Left ventricle myocardium inferior (tissue), 1 donor: ENCODE measurements around the gene SMAD7. TPM values are rescaled to one million over a fixed set of nuclear protein-coding genes. Genes with fewer than 3 reads are reported as not detected.

Experiments
- DNase-seq: peaks from one replicate; pipeline ENCODE4 v3.0.0-alpha.2; 2020
- H3K27ac ChIP-seq: fragments of 200-600 bp; replicated peaks from 2 replicates; pipeline ENCODE4 v1.8.0; 2021
- H3K27me3 ChIP-seq: fragments of 200-600 bp; 2 replicates; pipeline ENCODE4 v1.8.0; 2021; ENCODE audit warnings: low read depth
- H3K36me3 ChIP-seq: fragments of 200-600 bp; 2 replicates; pipeline ENCODE4 v1.8.0; 2021
- H3K4me1 ChIP-seq: fragments of 200-600 bp; 2 replicates; pipeline ENCODE4 v1.8.0; 2021
- H3K4me3 ChIP-seq: fragments of 200-600 bp; 2 replicates; pipeline ENCODE4 v1.8.0; 2021; ENCODE audit warnings: mild to moderate bottlenecking, moderate library complexity
- H3K9me3 ChIP-seq: fragments of 200-600 bp; replicated peaks from 2 replicates; pipeline ENCODE4 v1.8.0; 2021
- CTCF ChIP-seq: fragments of 200-600 bp; IDR thresholded peaks from 2 replicates; pipeline ENCODE4 v1.8.0; 2021; ENCODE audit warnings: antibody characterized with exemption, mild to moderate bottlenecking, borderline replicate concordance
- intact Hi-C: fragments of 100-400 bp; cut with micrococcal nuclease; formaldehyde crosslinking; loops from one replicate; pipeline ENCODE4 v1.11.0; 2022
- total RNA-seq: library from RNA; stranded (reverse); fragmentation: NEBNext Ultra II Directional; extraction: Animal tissue kit (Norgen Biotek cat#: 25700); gene quantifications from one replicate; pipeline ENCODE4 v1.2.1, GENCODE V29; 2021
- donor health status: DM: no; HTN: yes; CAD: no; lungs with severe emphysema.

Gene SMAD7
- total RNA-seq, 1 donor from 2014 or later = 19.3 TPM

- TF ChIP-seq CTCF = no peak
- H3K9me3 ChIP-seq = no peaks in the 10 kb centered on the region
- H3K27ac ChIP-seq = peak overlapping the region; percentile 100
- peaks cover 19% of the 10 kb centered on the region for H3K36me3 ChIP-seq
- peaks cover 100% of the 10 kb centered on the region for H3K4me1 ChIP-seq
- intact Hi-C loops = loop anchor here (10.0 kb wide), 1 partner anchor 159 kb away; no protein-coding TSS in a partner anchor
- no peak for DNase-seq
- H3K4me3 ChIP-seq = peak overlapping the region; percentile 94
- H3K27me3 ChIP-seq = no peaks in the 10 kb centered on the region
These were observed 6.8 kb downstream of the SMAD7 start for GRCh38 chr18:48943736-48944527.

DNA sequence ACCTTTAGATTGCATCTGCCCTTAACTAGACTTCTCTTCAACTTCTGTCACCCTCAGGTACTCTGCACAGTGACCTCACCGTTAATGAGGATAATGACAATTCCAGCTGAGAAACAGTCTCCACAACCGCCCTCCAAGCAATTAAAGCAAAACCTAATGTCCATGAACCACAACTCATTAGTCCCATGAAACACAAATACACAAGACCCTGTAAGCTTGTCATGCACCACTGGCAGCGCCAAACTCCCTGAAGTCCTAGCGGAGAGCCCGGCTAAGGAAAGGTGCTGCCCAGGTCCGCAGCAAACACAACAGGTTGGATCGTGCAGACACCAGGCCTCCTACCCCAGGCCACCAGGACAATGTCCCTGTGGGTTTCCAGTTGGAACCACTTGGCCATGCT lies 7.4 kb downstream of the SMAD7 start:
- Histone ChIP-seq H3K4me1 (peaks cover 100% of the 10 kb centered on the region), H3K36me3 (peaks cover 19% of the 10 kb centered on the region), H3K27me3 (no peaks in the 10 kb centered on the region), H3K9me3 (no peaks in the 10 kb centered on the region), H3K27ac (peak overlapping the region; percentile 100), H3K4me3 (peak overlapping the region; percentile 94)
- no peak for TF ChIP-seq CTCF
- intact Hi-C loops = loop anchor here (10.0 kb wide), 1 partner anchor 159 kb away; no protein-coding TSS in a partner anchor
- no peak for DNase-seq

DNA sequence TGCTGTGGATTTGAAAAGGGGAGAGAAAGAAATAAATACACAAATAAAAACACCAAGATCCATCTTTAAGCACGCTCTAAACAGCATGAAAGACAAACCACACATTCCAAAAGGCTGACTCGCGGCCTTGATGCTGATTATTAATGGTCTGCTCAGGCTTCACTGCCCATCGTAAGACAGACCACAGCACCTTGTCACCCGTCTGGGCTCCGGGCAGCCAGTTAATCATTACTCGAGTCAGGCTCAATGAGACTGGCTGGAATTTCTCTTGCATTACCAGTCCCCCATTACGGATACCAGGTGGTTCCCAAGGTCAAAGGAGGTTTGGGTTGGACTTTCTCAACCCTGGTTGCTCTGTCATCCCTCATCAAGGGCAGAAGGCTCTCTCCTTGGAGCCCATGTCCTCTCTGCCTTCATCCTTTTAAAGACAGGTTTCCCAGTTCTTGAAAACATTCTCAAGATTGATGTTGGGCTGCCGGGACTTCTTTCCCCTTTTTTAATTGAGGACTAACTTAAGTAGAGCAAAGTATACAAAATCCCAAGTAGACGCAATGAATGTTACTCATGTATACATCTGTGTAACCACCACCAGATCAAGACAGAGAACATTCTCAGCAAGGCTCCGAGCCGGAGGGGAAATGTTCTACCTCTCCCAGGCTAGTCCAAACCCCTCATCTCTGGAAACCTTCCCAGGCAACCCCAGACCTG lies 8.1 kb downstream of the SMAD7 start:
- peak overlapping the region; percentile 94 for H3K4me3 ChIP-seq
- no peaks in the 10 kb centered on the region for H3K27me3 ChIP-seq
- intact Hi-C loops = loop anchor here (10.0 kb wide), 1 partner anchor 158 kb away; no protein-coding TSS in a partner anchor
- H3K4me1 ChIP-seq = peaks cover 100% of the 10 kb centered on the region
- no peak for DNase-seq
- H3K27ac ChIP-seq = peak overlapping the region; percentile 100
- no peak for TF ChIP-seq CTCF
- no peaks in the 10 kb centered on the region for H3K9me3 ChIP-seq
- peaks cover 19% of the 10 kb centered on the region for H3K36me3 ChIP-seq

DNA sequence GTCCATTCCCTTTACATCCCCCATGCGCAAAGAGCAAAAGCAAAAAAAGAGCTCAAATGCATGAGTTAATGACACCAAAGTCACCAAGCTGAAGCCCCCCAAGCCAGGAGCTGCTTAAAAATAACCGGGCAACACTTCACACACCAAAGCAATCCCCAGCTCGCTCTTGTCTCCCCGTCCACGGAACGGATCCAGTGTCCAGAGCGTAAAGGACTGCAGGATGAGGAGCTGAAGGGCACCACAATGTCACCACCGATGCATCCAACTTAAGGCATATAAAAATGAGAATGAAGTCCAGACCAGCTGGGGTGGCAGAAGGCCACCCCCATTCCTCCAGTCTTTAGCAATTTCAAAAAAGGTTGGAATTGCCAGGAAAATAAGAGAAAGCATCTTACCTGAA lies 8.7 kb downstream of the SMAD7 start:
- intact Hi-C loops = loop anchor here (10.0 kb wide), 1 partner anchor 157 kb away; no protein-coding TSS in a partner anchor
- no peak for DNase-seq
- Histone ChIP-seq H3K36me3 (peaks cover 19% of the 10 kb centered on the region), H3K9me3 (no peaks in the 10 kb centered on the region), H3K27ac (peak overlapping the region; percentile 100), H3K27me3 (no peaks in the 10 kb centered on the region), H3K4me1 (peaks cover 99% of the 10 kb centered on the region), H3K4me3 (peak overlapping the region; percentile 94)
- no peak for TF ChIP-seq CTCF

DNA sequence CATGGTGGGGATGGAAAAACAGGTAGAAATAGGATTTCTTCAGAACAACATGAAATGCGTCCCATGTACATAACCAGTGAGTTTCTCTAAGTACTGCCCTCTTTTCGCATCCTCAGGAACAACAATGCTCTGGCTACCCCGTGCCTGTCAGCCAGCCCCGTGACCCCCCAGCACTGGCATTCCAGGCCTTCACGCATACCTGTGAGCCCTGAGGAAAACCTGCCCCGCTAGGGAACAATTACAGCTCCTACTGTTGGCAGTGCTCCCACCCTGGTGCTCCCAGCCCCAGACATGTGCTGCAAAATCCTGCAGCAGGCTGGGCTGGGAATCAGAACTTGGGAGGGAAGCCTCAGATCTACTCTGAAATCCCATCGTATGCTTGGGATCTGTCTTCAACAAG lies 9.1 kb downstream of the SMAD7 start:
- H3K4me1 ChIP-seq = peaks cover 98% of the 10 kb centered on the region

More for the DNA sequence above, 9.1 kb downstream of the SMAD7 start:
- H3K27ac ChIP-seq = peak overlapping the region; percentile 100
- intact Hi-C loops = loop anchor here (10.0 kb wide), 1 partner anchor 157 kb away; no protein-coding TSS in a partner anchor
- TF ChIP-seq CTCF = no peak
- peaks cover 19% of the 10 kb centered on the region for H3K36me3 ChIP-seq
- no peak for DNase-seq
- H3K27me3 ChIP-seq = no peaks in the 10 kb centered on the region
- H3K9me3 ChIP-seq = no peaks in the 10 kb centered on the region
- peak overlapping the region; percentile 94 for H3K4me3 ChIP-seq
